SK-N-MC (cell line): ENCODE measurements around the gene MYORG.

Source experiments
- EZH2 ChIP-seq: fragments of 200-600 bp; sonication (generic); IDR thresholded peaks from one replicate; pipeline ENCODE4 v1.6.1; 2017; ENCODE audit warnings: antibody characterized with exemption
- FOXP2 ChIP-seq: optimal IDR thresholded peaks from 2 replicates; pipeline ENCODE3; 2011; ENCODE audit warnings: mild to moderate bottlenecking, moderate library complexity; ENCODE audit not compliant: insufficient read depth; ENCODE audit errors: extremely low read length, control extremely low read depth
- POLR2AphosphoS5 ChIP-seq: IDR thresholded peaks from 2 replicates; pipeline ENCODE4 v1.6.1; 2012; ENCODE audit warnings: mild to moderate bottlenecking, low read depth, low read length, borderline replicate concordance

DNA sequence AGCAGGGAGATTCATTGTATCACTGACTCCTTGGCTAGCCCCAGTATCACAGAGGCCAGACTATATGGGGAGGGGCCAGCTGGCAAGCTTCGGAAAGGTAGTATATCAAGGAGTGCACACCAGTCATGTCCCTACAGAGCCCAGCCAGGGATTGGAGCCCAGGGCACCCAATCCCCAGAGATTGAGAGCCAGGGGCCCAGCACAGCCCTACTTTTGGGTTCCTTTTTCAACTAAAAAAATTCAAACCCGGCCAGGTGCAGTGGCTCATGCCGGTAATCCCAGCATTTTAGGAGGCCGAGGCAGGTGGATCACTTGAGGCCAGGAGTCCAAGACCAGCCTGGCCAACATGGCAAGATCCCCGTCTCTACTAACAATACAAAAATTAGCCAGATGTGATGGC is 5.4 kb upstream of the MYORG start:
- TF ChIP-seq POLR2AphosphoS5 (no peak), EZH2 (no peak), FOXP2 (no peak)
